GM18861 (cell line): ENCODE measurements around the gene P2RX5.
"Not testable (repeated sequence)": the region's sequence is repeated elsewhere in the genome, so short reads cannot be mapped to it uniquely, and the experiment has no call there.

ENCODE experiments used
- ATAC-seq: cut with Tn5 transposase; IDR thresholded peaks from one replicate; pipeline ENCODE4 v1.9.1; 2021; ENCODE audit not compliant: unreplicated experiment

The P2RX5 gene

DNA sequence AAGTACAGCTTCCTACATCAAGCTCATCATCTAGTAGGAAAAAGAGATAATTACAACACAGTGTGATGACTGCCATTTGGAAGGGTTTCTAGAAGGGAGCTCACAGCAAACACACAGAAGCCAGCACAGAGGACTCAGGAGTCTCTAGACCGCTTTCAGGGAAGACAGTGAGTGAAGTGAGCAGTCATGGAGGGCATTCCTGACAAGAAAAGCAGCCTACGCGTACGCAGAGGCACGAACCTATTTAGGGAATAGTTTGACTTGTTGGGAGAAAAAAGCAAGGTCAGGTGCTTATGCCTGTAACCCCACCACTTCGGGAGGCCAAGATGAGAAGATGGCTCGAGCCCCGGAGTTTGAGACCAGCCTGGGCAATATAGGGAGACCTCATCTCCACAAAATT is 19.3 kb upstream of the P2RX5 start:
- no peak for ATAC-seq

DNA sequence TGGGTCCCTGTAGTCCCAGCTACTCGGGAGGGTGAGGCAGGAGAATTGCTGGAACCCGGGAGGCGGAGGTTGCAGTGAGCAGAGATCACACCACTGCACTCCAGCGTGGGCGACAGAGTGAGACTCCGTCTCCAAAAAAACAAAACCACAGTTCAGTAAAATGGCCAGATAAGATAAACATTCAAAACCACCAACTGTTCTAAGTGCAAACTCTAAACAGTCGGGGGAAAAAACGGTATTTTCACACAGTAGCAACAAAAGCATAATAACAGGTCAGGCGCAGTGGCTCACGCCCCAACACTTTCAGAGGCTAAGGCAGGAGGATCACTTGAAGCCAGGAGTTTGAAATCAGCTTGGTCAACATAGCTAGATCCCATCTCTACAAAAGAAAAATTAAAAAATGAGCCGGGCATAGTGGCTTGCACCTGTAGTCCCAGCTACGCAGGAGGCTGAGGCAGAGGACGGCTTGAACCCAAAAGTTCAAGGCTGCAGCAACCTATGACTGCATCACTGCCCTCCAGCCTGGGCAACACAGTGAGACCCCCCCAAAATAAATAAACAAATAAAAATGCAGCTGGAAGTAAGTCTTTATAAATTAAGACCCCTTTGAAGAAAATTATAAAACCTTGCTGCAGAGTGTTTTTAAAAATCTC is 17.0 kb upstream of the P2RX5 start:
- ATAC-seq, result no peak

DNA sequence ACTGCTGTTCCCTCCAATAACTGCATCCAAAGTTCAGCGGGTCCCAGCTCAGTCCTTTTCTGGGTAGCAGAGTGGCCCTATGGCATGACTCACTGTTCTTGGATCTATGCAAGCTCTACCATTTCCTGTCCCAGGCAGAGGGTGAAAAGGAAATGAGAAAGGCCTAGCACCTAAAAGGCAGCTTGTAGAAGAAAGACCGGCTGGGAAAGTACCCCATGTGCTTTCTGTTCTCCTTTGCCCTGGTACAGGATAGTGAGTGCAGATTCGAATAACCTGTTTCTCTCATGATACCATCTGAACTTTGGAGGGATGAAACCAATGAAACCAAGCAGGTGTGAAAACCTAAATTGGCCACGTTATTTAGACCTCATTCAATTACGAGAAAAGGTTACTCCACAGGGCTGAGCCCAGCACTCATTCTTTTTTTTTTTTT is 15.0 kb upstream of the P2RX5 start:
- peak; percentile 92 for ATAC-seq

DNA sequence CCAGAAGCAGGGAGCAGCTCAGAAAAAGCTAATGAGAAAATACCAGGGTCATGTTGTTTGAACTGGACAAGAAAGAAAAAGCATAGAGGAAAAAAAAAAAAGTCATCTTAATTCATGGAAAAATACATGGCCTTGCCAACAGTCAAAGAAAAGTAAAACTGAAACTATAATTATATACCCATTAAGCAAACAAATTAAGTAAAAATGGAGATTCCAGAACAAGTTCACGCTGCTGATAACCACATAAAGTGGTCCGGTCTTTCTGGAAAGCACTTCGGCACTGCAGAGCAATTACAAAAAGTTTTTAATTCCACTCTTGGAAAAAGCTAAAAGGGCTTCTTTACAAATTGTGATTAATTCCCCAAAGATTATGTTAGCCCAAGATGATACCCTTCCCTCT is 12.4 kb upstream of the P2RX5 start:
- no peak for ATAC-seq

DNA sequence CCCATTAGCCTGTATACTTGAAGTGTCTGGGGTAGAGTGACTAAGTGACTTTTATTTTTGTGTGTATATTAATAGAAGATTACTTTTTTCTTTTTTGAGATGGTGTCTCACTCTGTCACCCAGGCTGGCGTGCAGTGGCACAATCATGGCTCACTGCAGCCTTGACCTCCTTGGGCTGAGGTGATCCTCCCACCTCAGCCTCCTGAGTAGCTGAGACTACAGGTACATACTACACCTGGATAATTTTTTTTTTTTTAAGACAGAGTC is 9.7 kb upstream of the P2RX5 start:
- not testable (repeated sequence) for ATAC-seq

DNA sequence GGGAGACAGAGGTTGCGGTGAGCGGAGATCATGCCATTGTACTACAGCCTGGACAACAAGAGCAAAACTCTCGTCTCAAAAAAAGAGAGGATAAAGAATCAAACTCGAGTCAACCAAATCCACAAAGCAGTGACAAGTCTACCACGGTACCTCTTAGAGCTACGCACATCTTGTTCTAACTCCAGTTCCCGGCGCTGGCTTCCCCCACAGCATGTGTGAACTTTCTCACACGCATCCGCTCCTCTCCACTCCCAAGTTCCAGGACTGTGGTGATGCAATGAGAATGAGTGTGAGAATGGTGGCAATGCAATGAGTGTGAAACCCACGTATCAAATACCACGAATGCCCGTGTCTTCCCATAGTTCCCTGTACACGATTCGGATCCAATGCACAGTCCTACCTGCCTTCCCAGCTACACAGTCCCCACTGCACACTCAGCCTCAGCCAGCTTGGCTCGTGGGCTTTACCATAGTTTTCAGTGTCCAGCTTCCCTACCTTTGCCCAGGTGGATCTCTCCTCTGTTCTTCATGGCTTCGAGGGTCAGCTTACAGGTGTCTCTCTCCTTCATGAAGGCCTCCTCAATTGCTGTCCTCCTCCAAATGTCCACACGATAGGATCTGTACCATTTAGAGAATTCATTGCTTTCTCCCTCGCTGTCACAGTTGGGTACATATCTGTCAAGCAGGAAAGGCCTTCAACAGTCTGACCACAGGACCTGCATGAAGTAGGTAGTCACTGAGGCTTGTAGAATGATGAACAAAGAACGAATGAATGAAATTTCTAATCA is 9.2 kb upstream of the P2RX5 start:
- no peak for ATAC-seq

DNA sequence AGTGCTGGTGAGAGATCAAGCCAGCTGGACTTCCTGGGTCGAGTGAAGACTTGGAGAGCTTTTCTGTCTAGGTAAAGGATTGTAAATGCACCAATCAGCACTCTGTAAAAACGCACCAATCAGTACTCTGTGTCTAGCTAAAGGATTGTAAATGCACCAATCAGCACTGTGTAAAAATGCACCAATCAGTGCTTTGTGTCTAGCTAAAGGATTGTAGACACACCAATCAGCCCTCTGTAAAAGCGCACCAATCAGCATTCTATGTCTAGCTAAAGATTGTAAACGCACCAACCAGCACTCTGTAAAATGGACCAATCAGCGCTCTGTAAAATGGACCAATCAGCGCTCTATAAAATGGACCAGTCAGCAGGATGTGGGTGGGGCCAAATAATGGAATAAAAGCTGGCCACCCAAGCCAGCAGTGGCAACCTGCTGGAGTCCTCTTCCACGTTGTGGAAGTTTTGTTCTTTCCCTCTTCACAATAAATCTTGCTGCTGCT is 6.1 kb upstream of the P2RX5 start:
- not testable (repeated sequence) for ATAC-seq

DNA sequence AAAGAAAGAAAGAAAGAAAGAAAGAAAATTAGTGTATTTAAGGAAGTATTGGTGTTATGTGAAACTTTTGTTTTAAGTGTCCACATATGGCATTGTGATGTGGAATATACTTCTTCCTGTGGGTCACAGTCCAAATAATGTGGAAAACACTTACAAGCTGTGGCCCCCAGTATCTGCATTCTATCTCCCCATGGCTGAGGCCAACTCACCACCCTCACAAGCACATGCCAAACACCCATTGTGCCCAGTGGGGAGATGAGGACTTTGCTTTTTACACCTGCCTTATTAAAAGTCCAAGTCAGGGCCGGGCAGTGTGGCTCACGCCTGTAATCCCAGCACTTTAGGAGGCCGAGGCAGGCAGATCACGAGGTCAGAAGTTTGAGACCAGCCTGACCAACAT is 4.0 kb upstream of the P2RX5 start:
- ATAC-seq, result no peak

DNA sequence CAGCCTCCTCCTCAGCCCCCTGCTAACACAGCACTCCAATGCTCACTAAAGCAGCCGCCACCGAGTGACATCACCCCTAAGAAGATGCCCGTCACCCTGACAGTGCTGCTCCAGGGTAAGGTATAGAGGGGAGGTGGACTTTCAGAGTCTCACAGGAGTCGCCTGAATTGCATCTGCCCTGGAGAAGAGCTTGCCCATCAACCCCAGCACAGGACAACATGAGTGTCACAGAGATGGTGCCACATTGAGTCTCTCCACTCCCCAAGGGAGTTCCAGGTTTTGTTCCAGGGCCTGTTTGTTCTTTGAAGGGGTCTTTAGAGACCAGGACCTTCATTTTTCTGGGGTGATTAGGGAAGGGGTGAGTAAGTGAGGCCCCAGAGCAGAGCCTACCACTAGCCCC is 2.2 kb upstream of the P2RX5 start:
- ATAC-seq, result no peak

DNA sequence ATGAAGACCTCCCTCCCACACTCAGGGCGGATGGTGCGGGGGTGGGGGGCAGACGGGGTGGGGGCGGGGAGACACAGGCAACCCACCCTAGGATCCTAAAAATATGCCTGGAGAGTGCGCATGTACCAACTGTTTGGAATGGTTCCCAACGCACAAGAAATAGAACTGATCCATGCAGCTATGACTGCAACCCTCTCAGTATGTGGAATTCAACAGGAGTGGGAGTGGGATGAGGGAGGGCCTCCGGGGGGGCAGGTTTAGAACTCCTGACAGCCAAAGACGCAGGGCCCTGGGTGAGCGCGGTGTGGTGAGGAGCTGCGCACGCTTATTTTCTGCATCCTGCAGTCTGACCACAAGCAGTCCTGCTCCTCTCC is 1.1 kb upstream of the P2RX5 start:
- no peak for ATAC-seq

DNA sequence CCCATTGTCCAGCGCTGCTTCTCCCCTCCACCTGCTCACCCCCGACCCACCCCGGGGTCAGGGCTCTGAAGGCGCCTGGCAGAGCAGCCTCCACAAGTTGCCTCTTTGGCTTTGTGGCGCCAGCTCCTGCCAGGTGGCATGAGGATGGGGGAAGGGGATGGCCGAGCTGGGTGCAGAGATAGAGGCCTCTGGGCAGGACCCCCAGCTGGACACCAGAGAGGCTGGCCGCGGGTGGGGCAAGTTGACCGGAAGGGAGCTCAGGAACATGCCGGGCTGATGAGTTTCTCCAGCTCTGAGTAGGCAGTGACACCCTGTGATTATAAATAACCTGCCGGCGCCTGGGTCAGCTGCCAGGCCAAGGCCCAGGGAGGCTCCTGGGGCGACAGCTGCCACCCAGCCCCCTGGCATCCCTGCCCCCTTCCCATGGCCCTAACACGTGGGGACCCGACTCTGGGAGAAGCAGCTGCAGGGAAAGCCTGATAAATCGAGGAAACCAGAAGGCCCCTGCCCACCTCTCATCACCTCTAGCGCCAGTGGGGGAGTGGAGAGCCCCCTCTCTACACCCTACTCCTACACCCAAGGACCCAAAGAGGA is 729 bp downstream of the P2RX5 start:
- no peak for ATAC-seq

DNA sequence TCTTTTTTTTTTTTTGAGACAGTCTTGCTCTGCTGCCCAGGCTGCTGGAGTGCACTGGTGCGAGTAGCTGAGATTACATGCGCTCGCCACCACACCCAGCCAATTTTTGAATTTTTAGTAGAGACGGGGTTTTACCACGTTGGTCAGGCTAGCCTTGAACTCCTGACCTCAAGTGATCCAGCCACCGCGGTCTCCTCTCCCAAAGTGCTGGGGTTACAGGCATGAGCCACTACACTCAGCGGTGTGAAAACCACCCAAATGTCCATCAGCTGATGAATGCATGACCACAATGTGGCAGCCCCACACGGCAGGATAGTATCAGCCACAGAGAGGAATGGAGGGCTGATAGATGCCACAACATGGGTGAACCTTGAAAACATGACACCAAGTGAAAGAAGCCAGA is 2.1 kb downstream of the P2RX5 start:
- peak; percentile 51 for ATAC-seq

DNA sequence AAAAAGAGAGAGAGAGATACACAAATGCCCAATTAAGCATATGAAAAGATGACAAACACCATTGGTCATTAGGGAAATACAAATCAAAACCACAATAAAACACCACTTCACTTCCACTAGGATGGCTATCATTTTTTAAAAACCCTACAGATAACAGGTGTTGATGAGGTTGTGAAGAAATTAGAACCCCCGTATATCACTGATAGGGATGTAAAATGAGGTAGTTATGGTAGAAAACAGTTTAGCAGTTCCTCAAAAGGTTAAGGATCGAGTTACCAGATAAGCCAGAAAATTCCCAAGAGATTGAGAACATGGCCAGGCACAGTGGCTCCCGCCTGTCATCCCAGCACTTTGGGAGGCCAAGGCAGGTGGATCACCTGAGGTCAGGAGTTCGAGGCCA is 2.8 kb downstream of the P2RX5 start:
- no peak for ATAC-seq

DNA sequence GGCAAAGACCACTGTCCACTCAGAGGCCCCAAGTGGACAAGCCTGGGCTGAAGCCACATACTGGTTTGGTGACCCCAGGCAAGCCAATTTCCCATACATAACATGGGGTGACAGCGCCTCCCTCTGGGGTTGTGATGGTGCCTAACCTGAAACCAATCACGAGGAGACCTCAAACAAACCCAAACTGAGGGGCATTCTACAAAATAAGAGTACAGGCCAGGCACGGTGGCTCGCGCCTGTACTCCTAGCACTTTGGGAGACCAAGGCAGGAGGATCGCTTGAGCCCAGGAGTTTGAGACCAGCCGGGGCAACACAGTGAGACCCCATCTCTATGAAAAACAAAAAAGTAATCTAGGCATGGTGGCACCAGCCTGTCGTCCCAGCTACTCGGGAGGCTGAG is 3.6 kb downstream of the P2RX5 start:
- ATAC-seq, result no peak

DNA sequence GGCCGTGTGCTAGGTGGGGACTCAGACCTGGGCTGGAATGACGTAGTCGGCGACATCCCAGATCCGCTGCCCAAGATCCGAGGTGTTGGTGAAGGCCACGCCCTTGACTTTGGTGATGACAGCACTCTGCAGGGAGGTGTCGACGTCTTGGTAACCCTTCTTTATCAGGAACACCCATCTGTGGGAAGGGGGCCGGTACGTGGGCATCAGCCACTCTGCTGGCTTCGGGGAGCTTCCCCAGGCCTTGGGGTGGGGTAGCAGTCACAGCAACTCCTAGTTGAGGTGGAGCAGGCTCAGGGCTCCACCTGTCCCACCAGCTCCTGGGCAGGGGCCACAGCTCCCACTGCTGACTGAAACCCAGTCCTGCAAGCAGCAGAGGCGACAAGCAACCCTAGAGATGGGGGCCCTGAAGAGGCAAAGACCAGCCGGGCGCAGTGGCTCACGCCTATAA is 4.3 kb downstream of the P2RX5 start:
- ATAC-seq, result no peak

DNA sequence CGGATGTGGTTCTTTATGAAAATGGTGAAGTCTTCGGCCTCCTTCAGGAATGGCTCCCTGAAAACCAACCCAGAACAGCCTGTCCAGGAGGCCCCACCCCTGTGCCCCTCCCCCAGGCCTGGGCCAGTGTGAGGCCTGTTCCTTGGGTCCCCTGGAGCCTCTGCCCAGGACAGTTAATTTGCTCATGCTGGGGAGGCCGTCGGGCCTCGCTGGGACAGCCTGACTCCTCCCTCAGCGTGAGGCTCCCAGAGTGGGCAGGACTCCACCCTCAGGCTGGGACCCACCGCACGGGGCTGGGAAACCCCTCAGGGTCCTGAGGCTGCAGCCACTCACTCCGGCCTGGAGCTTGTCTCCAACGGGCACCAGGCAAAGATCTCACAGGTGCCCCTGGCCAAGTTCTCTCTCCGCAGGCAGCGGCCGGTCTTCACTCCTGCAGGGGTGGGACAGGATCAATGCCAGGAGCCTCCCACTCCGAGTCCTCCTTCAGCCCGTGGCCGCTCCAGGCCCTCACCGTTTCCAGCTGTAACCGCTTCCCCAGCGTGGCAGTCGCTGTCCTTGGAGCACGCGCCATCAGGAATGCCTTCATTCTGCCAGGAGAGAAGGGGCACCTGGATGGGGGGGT is 5.8 kb downstream of the P2RX5 start:
- ATAC-seq, result no peak

DNA sequence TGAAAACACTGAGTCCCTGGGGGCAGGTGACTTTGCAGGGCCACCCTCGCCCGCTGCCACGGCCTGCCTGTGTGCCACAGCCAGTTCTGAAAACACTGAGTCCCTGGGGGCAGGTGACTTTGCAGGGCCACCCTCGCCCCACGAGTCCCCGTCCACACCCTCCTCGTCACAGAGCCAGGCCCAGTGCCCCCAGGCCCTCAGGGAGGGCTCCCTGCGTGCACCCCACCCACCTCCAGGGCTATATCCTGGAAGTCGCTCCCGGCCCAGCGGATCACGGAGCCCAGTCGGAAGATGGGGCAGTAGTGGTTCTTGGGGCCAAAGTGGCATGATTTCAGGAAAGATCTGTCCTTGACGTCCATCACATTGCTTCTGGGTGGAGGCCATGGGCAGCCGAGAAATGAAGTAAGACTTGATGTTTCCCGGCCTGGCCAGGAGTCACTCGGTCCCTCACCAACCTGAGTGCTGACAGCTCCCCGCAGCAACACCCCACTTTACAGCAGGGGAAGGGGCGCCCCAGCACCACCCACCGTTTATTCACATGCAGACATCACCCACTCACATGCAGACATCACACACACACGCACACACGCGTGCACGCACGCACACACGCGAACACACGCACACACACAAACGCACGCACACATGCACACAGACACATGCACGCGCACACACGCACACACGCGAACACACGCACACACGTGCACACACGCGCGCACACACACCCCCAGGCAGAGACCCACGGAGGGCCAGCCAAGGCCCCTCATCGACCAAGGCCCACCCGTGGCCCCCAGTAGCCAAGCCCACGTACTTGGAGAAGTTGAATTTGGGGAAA is 6.5 kb downstream of the P2RX5 start:
- no peak for ATAC-seq

DNA sequence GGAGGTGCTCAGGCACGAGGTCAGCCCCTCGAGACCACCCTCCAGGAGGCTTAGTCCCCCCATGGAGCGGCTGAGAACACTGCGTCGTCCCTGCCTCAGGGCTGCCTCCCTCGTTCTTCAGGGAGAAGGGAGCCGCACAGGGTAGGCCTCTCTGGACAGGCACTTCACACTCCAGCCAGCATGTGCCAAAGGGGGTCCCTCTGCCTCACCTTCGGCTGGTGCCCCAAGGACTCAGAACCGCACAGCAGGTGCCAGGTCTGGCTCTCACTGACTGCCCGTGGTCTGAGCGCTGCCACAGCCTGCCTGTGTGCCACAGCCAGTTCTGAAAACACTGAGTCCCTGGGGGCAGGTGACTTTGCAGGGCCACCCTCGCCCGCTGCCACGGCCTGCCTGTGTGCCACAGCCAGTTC is 7.1 kb downstream of the P2RX5 start:
- no peak for ATAC-seq

DNA sequence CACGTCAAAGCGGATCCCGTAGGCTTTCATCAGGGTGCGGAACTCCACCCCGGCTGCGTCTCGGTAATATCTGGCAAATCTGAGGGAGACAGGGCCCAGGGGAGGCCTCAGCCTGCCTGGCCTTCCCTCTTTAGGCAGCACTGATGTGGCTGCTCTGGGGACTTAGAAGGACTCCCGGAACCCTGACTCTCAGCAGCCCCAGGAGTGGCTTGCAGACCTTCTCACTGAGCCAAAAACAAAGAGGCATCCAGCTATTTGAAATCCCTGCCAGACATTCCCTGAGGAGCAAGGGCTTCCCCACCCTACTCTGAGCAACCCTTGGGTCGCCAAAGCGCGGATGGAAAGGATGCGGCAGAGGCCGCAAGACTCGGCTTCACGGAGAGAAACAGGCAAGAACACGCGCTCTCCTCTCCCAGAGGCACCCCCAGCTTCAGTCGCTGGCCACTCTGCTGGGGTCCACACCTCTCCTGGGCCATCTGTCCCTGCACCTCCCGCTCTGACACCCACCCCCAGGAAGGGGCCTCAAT is 7.9 kb downstream of the P2RX5 start:
- no peak for ATAC-seq

DNA sequence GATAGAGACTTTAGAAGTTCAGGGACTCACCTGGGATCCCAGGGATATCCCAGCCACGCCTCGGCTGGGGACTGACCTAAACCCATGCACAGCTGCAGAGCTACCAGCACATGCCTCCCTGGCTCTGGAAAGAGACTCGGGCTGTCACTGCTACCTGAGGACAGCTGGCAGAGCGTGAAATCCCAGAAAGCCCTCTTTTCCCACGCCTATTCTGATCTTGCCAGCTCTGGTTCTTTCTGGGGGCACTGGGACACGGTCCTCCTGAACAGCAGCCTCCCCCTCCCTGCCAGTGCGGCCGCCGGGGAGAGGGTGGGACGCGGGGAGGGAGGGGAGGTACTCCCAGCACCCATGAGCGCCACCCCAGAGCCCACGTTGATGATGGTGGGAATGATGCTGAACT is 10.8 kb downstream of the P2RX5 start:
- no peak for ATAC-seq

DNA sequence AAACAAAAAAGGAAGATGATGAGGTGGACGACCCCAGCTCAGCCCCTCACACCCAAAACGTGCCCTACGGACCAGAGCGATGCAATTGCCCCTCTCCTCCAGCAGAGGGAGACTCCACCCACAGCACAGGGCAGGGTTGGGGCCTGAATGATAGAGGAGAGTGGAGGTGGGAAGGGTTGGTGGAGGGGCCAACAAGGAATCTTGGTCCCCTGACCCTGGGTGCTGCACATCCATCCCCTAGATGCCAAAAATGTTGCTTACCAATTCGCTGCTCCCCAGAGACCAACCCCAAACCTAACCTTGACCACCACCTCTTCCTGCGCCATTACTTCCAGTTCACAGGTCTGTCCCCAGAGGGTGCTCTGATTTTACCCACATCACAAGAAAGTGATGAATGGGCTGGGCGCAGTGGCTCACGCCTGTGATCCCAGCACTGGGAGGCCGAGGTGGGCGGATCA is 12.9 kb downstream of the P2RX5 start:
- peak; percentile 56 for ATAC-seq
